HCT116 (cell line): Measurements from ENCODE around the gene CNTNAP2. TPM values are rescaled to one million over a fixed set of nuclear protein-coding genes. Genes with fewer than 3 reads are reported as not detected.

Source experiments
- ATAC-seq: fragments of 200-7000 bp; cut with Tn5 transposase; 2 replicates; pipeline ENCODE4 v1.9.1; 2020; ENCODE audit warnings: mild to moderate bottlenecking, moderate library complexity
- BruUV-seq: library from RNA; stranded (reverse); fragments of 400-500 nt; replicated peaks from 2 replicates; lab custom pipeline; 2021; lab: Mats Ljungman, UMichigan
- CTCF ChIA-PET: fragments of 300-600 bp; sonication (Branson Sonifier 250); formaldehyde crosslinking; loops from one replicate; lab custom pipeline; 2021; ENCODE audit warnings: antibody characterized with exemption; lab: Charles Lee
- POLR2A ChIA-PET: fragments of 300-600, 350-600 bp; sonication (Branson Sonifier 250); formaldehyde crosslinking; loops from one replicate; lab custom pipeline; 2021; ENCODE audit warnings: antibody characterized with exemption; lab: Charles Lee
- RAD21 ChIA-PET, 2 experiments: fragments of 300-600 bp; sonication (Branson Sonifier 250); formaldehyde crosslinking; loops; one replicate each; lab custom pipeline; 2023; ENCODE audit warnings: low total read pairs in 2 of 2; ENCODE audit not compliant: uncharacterized antibody in 2 of 2, unreplicated experiment in 2 of 2, low non-redundant PET in 1 of 2; lab: Charles Lee
- DNase-seq: peaks from one replicate; pipeline ENCODE4 v3.0.0-alpha.2; 2010; ENCODE audit warnings: low read depth, low spot score
- H2AFZ ChIP-seq: fragments of 200-600 bp; shearing (Covaris generic), sonication (generic); 2 replicates; pipeline ENCODE4 v1.6.1; 2017; ENCODE audit warnings: low read depth, mixed run types, mixed read lengths, antibody characterized with exemption, low read length; ENCODE audit not compliant: poor library complexity, severe bottlenecking
- H3K27ac ChIP-seq: 2 replicates; pipeline ENCODE4 v1.5.1; 2012; ENCODE audit warnings: low read depth, low read length
- H3K27me3 ChIP-seq: fragments of 200-600 bp; sonication (generic); 2 replicates; pipeline ENCODE4 v1.6.1; 2016; ENCODE audit warnings: mixed run types, low read length, mixed read lengths; ENCODE audit not compliant: insufficient read depth
- H3K36me3 ChIP-seq, 2 experiments: fragments of 200-500 bp in 1 of 2; fragments of 200-600 bp in 1 of 2; sonication (Bioruptor generic) in 1 of 2; sonication (generic) in 1 of 2; 2 replicates each; pipeline versions ENCODE4 v1.5.1 to v1.6.1; 2014 to 2016; ENCODE audit warnings: low read length in 2 of 2, inconsistent platforms in 1 of 2, mixed read lengths in 1 of 2, mixed run types in 1 of 2; ENCODE audit not compliant: insufficient read depth in 2 of 2, control insufficient read depth in 1 of 2
- H3K4me1 ChIP-seq, 2 experiments: fragments of 200-600 bp in 1 of 2; sonication (generic) in 1 of 2; 2 replicates each; pipeline versions ENCODE4 v1.5.1 to v1.6.1; 2012 to 2017; ENCODE audit warnings: low read length in 2 of 2, inconsistent platforms in 1 of 2, mild to moderate bottlenecking in 1 of 2, mixed read lengths in 1 of 2, mixed run types in 1 of 2, moderate library complexity in 1 of 2; ENCODE audit not compliant: insufficient read depth in 2 of 2, control insufficient read depth in 1 of 2
- H3K4me2 ChIP-seq: fragments of 200-600 bp; sonication (generic); 2 replicates; pipeline ENCODE4 v1.6.1; 2017; ENCODE audit warnings: mixed run types, low read length, mixed read lengths
- H3K4me3 ChIP-seq, 2 experiments: fragments of 200-600 bp in 1 of 2; sonication (generic) in 1 of 2; replicated peaks in 1 of 2; 2 replicates each; pipeline ENCODE4 v1.5.1; 2011 to 2016; ENCODE audit warnings: low read length in 2 of 2, control low read depth in 1 of 2, low read depth in 1 of 2, mild to moderate bottlenecking in 1 of 2, mixed read lengths in 1 of 2, mixed run types in 1 of 2
- H3K79me2 ChIP-seq: fragments of 200-600 bp; sonication (generic); 2 replicates; pipeline ENCODE4 v1.6.1; 2017; ENCODE audit warnings: mild to moderate bottlenecking, mixed run types, low read length, moderate library complexity, mixed read lengths; ENCODE audit not compliant: insufficient read depth
- H3K9ac ChIP-seq: fragments of 200-600 bp; sonication (generic); 2 replicates; pipeline ENCODE4 v1.6.1; 2016; ENCODE audit warnings: low read length, mixed read lengths
- H3K9me2 ChIP-seq: fragments of 200-600 bp; sonication (generic), shearing (Covaris generic); 2 replicates; pipeline ENCODE4 v1.6.1; 2017; ENCODE audit warnings: mixed run types, mild to moderate bottlenecking, moderate library complexity; ENCODE audit not compliant: insufficient read depth
- H3K9me3 ChIP-seq, 2 experiments: fragments of 200-500 bp in 1 of 2; fragments of 200-600 bp in 1 of 2; sonication (Bioruptor generic) in 1 of 2; sonication (generic) in 1 of 2; 2 replicates each; pipeline ENCODE4 v1.6.1; 2014 to 2017; ENCODE audit warnings: low read length in 2 of 2, mixed read lengths in 2 of 2, inconsistent platforms in 1 of 2, low read depth in 1 of 2, mild to moderate bottlenecking in 1 of 2, mixed run types in 1 of 2, moderate library complexity in 1 of 2; ENCODE audit not compliant: control insufficient read depth in 1 of 2, insufficient read depth in 1 of 2
- H4K20me1 ChIP-seq: fragments of 200-600 bp; sonication (generic), shearing (Covaris generic); 2 replicates; pipeline ENCODE4 v1.6.1; 2017; ENCODE audit warnings: mixed run types, mild to moderate bottlenecking, moderate library complexity; ENCODE audit not compliant: insufficient read depth
- CTCF ChIP-seq, 3 experiments: fragments of 200-600 bp in 1 of 3; sonication (generic) in 1 of 3; IDR thresholded peaks in 2 of 3; conservative IDR thresholded peaks in 1 of 3; 2 replicates each; pipeline ENCODE4 v1.5.1; 2012 to 2017; ENCODE audit warnings: low read depth in 2 of 3, low read length in 2 of 3, antibody characterized with exemption in 1 of 3, borderline replicate concordance in 1 of 3, control low read depth in 1 of 3, mild to moderate bottlenecking in 1 of 3, mixed read lengths in 1 of 3, mixed run types in 1 of 3, moderate library complexity in 1 of 3; ENCODE audit not compliant: insufficient read depth in 1 of 3
- EGR1 ChIP-seq: IDR thresholded peaks from 2 replicates; pipeline ENCODE4 v1.6.1; 2012; ENCODE audit warnings: low read depth
- ELF1 ChIP-seq: IDR thresholded peaks from 2 replicates; pipeline ENCODE4 v1.6.1; 2012; ENCODE audit warnings: low read depth, borderline replicate concordance
- EZH2phosphoT487 ChIP-seq: fragments of 200-600 bp; IDR thresholded peaks from 2 replicates; pipeline ENCODE4 v1.6.1; 2018; ENCODE audit warnings: antibody characterized with exemption, borderline replicate concordance
- MAX ChIP-seq: IDR thresholded peaks from 2 replicates; pipeline ENCODE4 v1.6.1; 2012
- POLR2AphosphoS5 ChIP-seq: IDR thresholded peaks from 2 replicates; pipeline ENCODE4 v1.6.1; 2011; ENCODE audit warnings: mild to moderate bottlenecking, low read depth, low read length, moderate library complexity
- RAD21 ChIP-seq: IDR thresholded peaks from 2 replicates; pipeline ENCODE4 v1.6.1; 2012; ENCODE audit warnings: low read depth, mild to moderate bottlenecking
- SP1 ChIP-seq: IDR thresholded peaks from 2 replicates; pipeline ENCODE4 v1.6.1; 2012; ENCODE audit warnings: low read depth
- SRF ChIP-seq: IDR thresholded peaks from 2 replicates; pipeline ENCODE4 v1.6.1; 2012; ENCODE audit warnings: low read depth
- TCF7L2 ChIP-seq: IDR thresholded peaks from 2 replicates; pipeline ENCODE4 v1.7.0; 2011; ENCODE audit warnings: borderline replicate concordance, inconsistent platforms; ENCODE audit not compliant: insufficient read depth, insufficient read length; ENCODE audit errors: extremely low read depth
- ZBTB33 ChIP-seq: IDR thresholded peaks from 2 replicates; pipeline ENCODE4 v1.6.1; 2011; ENCODE audit warnings: mild to moderate bottlenecking, low read length, moderate library complexity; ENCODE audit not compliant: insufficient replicate concordance; ENCODE audit errors: extremely low read depth
- ZFX ChIP-seq: fragments of 450-650 bp; IDR thresholded peaks from 2 replicates; pipeline ENCODE4 v1.6.1; 2017
- ZNF274 ChIP-seq: fragments of 200-500 bp; sonication (Bioruptor generic); IDR thresholded peaks from 2 replicates; pipeline ENCODE4 v1.6.1; 2014; ENCODE audit warnings: mild to moderate bottlenecking, low read depth, low read length, inconsistent platforms
- intact Hi-C: fragments of 100-400 bp; cut with micrococcal nuclease; formaldehyde crosslinking; loops from 2 replicates; pipeline ENCODE4 v1.10.0; 2022
- total RNA-seq: library from RNA; stranded (reverse); gene quantifications from one replicate; pipeline ENCODE4 v1.2.1, GENCODE V29; 2021; ENCODE audit not compliant: unreplicated experiment

The CNTNAP2 gene
- total RNA-seq, 1 experiment from 2014 or later: 0.37 TPM

GRCh38 chr7:146943483-146943882, 826.9 kb downstream of the CNTNAP2 start:
- Histone ChIP-seq H3K36me3 (no peaks in the 10 kb centered on the region), H4K20me1 (no peaks in the 10 kb centered on the region), H3K4me1 (no peaks in the 10 kb centered on the region), H2AFZ (no peak overlapping the region), H3K4me3 (no peak overlapping the region), H3K4me2 (no peak overlapping the region), H3K9ac (no peak overlapping the region), H3K27me3 (no peaks in the 10 kb centered on the region), H3K27ac (no peak overlapping the region), H3K9me2 (no peaks in the 10 kb centered on the region), H3K9me3 (peaks cover under 1 to 8% of the 10 kb centered on the region in 2 experiments; a peak in 2 of 4 replicates), H3K79me2 (no peaks in the 10 kb centered on the region)
- ATAC-seq: no peak
- intact Hi-C loops: loop anchor here (10.0 kb wide), 1 partner anchor 49 kb away; no protein-coding TSS in a partner anchor
- CTCF ChIA-PET: no interaction called here
- POLR2A ChIA-PET: no interaction called here
- RAD21 ChIA-PET: no interaction called here
- no peak for DNase-seq
- BruUV-seq: no TSS peak
- no peak for TF ChIP-seq SP1
- no peak for TF ChIP-seq ZBTB33
- no peak for TF ChIP-seq ZFX
- no peak for TF ChIP-seq EZH2phosphoT487
- TF ChIP-seq RAD21: no peak
- TF ChIP-seq SRF: no peak

- Histone ChIP-seq H3K9me2 (no peaks in the 10 kb centered on the region), H3K4me2 (no peak overlapping the region), H2AFZ (no peak overlapping the region), H4K20me1 (no peaks in the 10 kb centered on the region), H3K9ac (no peak overlapping the region), H3K79me2 (no peaks in the 10 kb centered on the region), H3K4me3 (no peak overlapping the region), H3K9me3 (peaks cover 4 to 8% of the 10 kb centered on the region in 2 experiments; a peak in 2 of 4 replicates), H3K27me3 (no peaks in the 10 kb centered on the region), H3K36me3 (no peaks in the 10 kb centered on the region), H3K27ac (no peak overlapping the region), H3K4me1 (no peaks in the 10 kb centered on the region)
- DNase-seq: no peak
- ChIA-PET POLR2A (no interaction called here), RAD21 (no interaction called here), CTCF (no interaction called here)
- no TSS peak for BruUV-seq
- TF ChIP-seq MAX (no peak), TCF7L2 (no peak), POLR2AphosphoS5 (no peak), ELF1 (no peak), ZNF274 (no peak), CTCF (IDR thresholded peaks at IDR 0.05 in 2 of 3, conservative IDR thresholded peaks at IDR 0.05 in 1 of 3; ENCODE audit: borderline replicate concordance in 1 of 3, insufficient read depth in 1 of 3, low read depth in 2 of 3, low read length in 2 of 3) (no peak), EZH2phosphoT487 (no peak), EGR1 (no peak), ZFX (no peak)
- ATAC-seq: no peak
- intact Hi-C loops: loop anchor here (10.0 kb wide), 1 partner anchor 54 kb away; no protein-coding TSS in a partner anchor
Measured at GRCh38 chr7:146948703-146949102, 832.1 kb downstream of the CNTNAP2 start.
